Measurements from ENCODE around the gene ZNF385B. TPM values are rescaled to one million over a fixed set of nuclear protein-coding genes. Genes with fewer than 3 reads are reported as not detected.

ZNF385B gene
- total and polyA plus RNA-seq, 9 of the 15 experiments (the other 6 are each of a cell fraction or from before 2014, with no cell fraction given) = 0.50 TPM; not detected in 8

- Histone ChIP-seq H3K4me2 (ENCODE audit: insufficient read depth, low read length) (no peak overlapping the region), H4K20me1 (replicated peaks; ENCODE audit: control insufficient read depth, insufficient read depth, low read length) (no peaks in the 10 kb centered on the region), H3K27ac (ENCODE audit: extremely low read depth, low read depth, low read length) (no peak overlapping the region), H3K4me3 (no peak overlapping the region), H3K9me1 (ENCODE audit: control insufficient read depth, insufficient read depth, low read length) (no peaks in the 10 kb centered on the region), H3K9ac (ENCODE audit: insufficient read depth in 1 of 2, low read depth in 2 of 2, low read length in 2 of 2) (no peak overlapping the region), H3K27me3 (ENCODE audit: control insufficient read depth in 2 of 2, insufficient read depth in 2 of 2, low read length in 2 of 2) (no peaks in the 10 kb centered on the region), H3K4me1 (replicated peaks in 1 of 2; ENCODE audit: control insufficient read depth in 2 of 2, insufficient read depth in 2 of 2, low read length in 2 of 2) (no peaks in the 10 kb centered on the region), H3K79me2 (ENCODE audit: control insufficient read depth, insufficient read depth, low read length) (no peaks in the 10 kb centered on the region), H2AFZ (ENCODE audit: low read depth, low read length) (no peak overlapping the region), H3K36me3 (ENCODE audit: control insufficient read depth, insufficient read depth, low read length) (no peaks in the 10 kb centered on the region), H3K9me3 (replicated peaks; ENCODE audit: control insufficient read depth, insufficient read depth, low read depth, low read length) (no peaks in the 10 kb centered on the region)
- ChIA-PET POLR2A (interaction anchor here (0.7 to 0.8 kb wide), 2 partner anchors 9 to 1144 kb away, joined by 3 read pairs; no protein-coding TSS in a partner anchor), CTCF (ENCODE audit: low intra/inter-chr PET ratio) (no interaction called here)
- TF ChIP-seq ZNF76 (CRISPR knock-in tag; IDR thresholded peaks at IDR 0.05; ENCODE audit: borderline replicate concordance) (no peak), ZBTB40 (IDR thresholded peaks at IDR 0.05) (no peak), ZBTB40 (CRISPR knock-in tag; IDR thresholded peaks at IDR 0.05) (no peak)
- TF ChIP-seq, protein P1, sequence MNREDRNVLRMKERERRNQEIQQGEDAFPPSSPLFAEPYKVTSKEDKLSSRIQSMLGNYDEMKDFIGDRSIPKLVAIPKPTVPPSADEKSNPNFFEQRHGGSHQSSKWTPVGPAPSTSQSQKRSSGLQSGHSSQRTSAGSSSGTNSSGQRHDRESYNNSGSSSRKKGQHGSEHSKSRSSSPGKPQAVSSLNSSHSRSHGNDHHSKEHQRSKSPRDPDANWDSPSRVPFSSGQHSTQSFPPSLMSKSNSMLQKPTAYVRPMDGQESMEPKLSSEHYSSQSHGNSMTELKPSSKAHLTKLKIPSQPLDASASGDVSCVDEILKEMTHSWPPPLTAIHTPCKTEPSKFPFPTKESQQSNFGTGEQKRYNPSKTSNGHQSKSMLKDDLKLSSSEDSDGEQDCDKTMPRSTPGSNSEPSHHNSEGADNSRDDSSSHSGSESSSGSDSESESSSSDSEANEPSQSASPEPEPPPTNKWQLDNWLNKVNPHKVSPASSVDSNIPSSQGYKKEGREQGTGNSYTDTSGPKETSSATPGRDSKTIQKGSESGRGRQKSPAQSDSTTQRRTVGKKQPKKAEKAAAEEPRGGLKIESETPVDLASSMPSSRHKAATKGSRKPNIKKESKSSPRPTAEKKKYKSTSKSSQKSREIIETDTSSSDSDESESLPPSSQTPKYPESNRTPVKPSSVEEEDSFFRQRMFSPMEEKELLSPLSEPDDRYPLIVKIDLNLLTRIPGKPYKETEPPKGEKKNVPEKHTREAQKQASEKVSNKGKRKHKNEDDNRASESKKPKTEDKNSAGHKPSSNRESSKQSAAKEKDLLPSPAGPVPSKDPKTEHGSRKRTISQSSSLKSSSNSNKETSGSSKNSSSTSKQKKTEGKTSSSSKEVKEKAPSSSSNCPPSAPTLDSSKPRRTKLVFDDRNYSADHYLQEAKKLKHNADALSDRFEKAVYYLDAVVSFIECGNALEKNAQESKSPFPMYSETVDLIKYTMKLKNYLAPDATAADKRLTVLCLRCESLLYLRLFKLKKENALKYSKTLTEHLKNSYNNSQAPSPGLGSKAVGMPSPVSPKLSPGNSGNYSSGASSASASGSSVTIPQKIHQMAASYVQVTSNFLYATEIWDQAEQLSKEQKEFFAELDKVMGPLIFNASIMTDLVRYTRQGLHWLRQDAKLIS (CRISPR knock-in tag; IDR thresholded peaks at IDR 0.05) = no peak
- intact Hi-C loops (cut with micrococcal nuclease) (no loop called here), in situ Hi-C loops (cut with MboI) (no loop called here)
- ATAC-seq (no peak), FAIRE-seq (no peak), DNase-seq (ENCODE audit: extremely low read depth in 1 of 4, low spot score in 3 of 4) (no peak)
- 0% methylated on average over 2 of the region's 2 CpGs for WGBS (ENCODE audit: insufficient coverage, low coverage, missing lambda C conversion rate)
- BruUV-seq (replicated peaks) = no TSS peak
These were observed 29.8 kb upstream of the ZNF385B start for GRCh38 chr2:179891237-179891636.
